Sigmoid colon (tissue), 3 donors: ENCODE results near the gene LRRFIP1.

Source experiments
- POLR2A ChIP-seq, 2 donors: fragments of 450-650 bp; IDR thresholded peaks; one replicate each; pipeline ENCODE4 v1.6.1; 2016; ENCODE audit warnings: antibody characterized with exemption in 2 of 2, mild to moderate bottlenecking in 2 of 2, moderate library complexity in 2 of 2
- TF ChIP-seq, protein P1 (sequence below), 4 experiments: fragments of 450-650 bp in 3 of 4; fragments of 200-600 bp in 1 of 4; IDR thresholded peaks; one replicate each; pipeline ENCODE4 v1.5.1; 2016 to 2019; ENCODE audit warnings: antibody characterized with exemption in 4 of 4, mild to moderate bottlenecking in 3 of 4, moderate library complexity in 2 of 4

DNA sequence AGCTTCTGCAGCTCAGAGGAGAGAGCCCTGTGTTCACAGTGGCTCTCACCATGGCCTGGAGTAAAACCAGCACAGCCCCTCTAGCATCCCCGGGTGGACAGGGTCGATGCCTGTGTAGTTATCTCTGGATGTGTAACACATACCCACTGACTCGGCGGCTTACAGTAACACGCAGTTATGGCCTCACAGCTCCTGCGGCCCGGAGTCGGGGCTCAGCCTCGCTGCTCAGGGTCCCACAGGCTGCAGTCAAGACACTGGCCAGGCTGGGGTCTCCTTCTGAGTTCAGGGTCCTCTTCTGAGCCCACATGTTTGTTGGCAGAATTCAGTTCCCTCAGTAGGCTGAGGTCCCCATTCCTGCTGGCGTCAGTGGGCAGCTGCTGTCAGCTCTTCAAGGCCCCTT, 34.4 kb upstream of the LRRFIP1 start:
- TF ChIP-seq, protein P1, sequence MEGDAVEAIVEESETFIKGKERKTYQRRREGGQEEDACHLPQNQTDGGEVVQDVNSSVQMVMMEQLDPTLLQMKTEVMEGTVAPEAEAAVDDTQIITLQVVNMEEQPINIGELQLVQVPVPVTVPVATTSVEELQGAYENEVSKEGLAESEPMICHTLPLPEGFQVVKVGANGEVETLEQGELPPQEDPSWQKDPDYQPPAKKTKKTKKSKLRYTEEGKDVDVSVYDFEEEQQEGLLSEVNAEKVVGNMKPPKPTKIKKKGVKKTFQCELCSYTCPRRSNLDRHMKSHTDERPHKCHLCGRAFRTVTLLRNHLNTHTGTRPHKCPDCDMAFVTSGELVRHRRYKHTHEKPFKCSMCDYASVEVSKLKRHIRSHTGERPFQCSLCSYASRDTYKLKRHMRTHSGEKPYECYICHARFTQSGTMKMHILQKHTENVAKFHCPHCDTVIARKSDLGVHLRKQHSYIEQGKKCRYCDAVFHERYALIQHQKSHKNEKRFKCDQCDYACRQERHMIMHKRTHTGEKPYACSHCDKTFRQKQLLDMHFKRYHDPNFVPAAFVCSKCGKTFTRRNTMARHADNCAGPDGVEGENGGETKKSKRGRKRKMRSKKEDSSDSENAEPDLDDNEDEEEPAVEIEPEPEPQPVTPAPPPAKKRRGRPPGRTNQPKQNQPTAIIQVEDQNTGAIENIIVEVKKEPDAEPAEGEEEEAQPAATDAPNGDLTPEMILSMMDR (IDR thresholded peaks at IDR 0.05) = no peak
- TF ChIP-seq POLR2A (IDR thresholded peaks at IDR 0.05) = no peak
